GM21786 (cell line): ENCODE data around the gene GNAL.
A peak's percentile ranks its signal among the peaks of the same experiment; 100 is the strongest.
"Not testable (repeated sequence)": the region's sequence is repeated elsewhere in the genome, so short reads cannot be mapped to it uniquely, and the experiment has no call there.

ENCODE experiments used
- ATAC-seq: cut with Tn5 transposase; IDR thresholded peaks from one replicate; pipeline ENCODE4 v1.9.1; 2021; ENCODE audit not compliant: unreplicated experiment

Gene GNAL

DNA sequence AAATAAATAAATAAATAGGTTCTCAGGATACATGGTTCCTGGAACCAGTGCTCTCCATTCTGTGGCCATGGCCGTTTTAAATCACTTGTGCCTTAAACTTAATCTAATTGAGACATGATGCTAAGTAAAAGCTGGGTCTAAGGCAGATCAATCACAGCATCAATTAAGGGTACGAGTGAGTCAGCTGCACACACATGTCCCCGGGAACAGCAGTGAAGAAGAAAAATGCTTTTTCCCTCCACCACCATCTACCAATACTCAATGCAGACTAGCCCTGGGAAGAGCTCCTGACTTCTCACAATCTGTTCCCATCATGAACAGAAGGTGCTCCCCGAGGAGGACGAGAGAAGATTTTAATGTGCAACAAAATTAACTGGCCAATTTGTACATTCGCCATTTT is 155.4 kb downstream of the GNAL start:
- no peak for ATAC-seq

DNA sequence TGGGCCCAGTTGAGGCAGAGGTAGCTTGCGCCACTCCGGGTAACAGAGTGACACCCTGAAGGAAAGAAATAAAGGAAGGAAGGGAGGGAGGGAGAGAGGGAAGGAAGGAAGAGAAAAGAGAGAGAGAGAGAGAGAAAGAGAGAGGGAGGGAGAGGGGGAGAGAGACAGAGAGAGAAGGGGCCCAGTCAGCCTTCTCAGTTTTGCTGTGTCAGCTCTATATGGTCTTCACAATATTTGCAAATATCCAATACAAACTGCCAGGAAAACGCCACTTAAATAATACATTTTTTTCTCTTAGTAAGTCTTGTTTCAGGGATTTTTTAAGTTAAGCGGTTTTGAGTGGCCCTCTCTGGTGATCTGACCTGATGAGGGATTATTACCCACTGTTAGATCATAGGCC is 156.6 kb downstream of the GNAL start:
- no peak for ATAC-seq

DNA sequence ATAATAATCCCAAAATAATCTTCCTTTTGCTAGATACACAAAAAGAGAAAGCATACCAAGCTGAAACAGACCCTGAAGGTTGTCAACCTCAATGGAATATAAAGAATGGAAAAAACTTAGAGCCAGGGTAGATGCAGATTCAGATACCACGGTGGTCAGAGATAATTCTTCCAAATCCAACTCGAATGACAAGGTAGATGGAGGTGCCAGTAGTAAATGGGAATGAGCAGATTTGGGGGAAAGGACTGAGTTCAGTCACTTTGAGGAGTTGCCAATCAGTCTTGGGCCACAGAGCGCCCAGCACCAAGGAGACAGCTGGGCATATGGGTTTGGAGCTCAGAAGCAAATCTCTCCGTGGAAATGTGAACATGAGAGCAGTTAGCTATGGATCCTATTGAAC is 158.7 kb downstream of the GNAL start:
- ATAC-seq, result no peak

DNA sequence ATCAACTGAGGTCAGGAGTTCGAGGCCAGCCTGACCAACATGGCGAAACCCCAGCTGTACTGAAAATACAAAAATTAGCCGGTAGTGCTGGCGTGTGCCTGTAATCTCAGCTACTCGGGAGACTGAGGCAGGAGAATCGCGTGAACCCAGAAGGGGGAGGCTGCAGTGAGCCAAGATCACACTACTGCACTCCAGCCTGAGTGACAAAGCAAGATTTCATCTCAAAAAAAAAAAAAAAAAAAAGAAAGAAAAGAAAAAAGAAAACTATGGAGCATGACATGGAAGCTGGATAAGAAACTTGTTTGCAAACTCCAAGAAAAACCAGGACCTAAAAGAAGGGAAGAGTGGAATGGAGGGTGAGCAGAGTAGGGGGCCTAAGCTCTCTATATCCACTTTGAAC is 160.2 kb downstream of the GNAL start:
- no peak for ATAC-seq

DNA sequence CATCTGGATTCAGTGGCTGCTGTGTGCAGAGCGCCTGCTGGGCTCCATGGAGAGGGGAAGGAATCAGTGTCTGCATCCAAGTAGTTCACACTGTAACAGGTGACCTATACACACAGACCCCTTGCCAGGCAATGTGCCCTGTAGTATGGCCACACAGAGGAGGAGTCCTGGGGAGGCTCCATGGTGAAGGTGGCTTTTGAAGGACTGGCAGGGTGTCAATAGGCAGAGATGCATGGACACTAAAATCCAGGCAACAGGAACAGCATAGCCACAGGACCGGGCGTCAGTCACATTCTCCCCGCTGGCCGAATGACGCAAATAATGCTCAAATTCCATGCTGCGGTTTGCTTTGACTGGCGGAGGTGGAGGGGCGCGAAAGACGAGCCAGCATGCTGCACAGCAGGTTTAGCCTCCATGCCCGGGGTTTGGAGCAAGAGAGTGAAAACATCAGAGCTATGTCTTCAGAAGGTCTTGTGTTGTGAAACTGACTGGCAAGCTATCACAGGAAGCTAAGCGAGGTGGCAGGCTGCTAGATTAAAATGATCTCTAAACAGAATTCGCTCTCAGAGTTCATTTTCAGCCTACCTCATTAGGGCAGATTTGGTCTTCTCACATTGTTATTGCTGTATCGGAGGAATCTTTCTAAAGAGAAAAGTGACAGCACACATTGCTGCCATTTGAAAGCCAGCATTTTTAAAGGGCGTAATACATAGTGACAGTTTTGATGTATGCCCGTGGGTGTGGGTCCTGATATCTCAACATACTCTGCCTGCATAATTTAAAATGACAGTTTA is 161.0 kb downstream of the GNAL start:
- ATAC-seq, result no peak

DNA sequence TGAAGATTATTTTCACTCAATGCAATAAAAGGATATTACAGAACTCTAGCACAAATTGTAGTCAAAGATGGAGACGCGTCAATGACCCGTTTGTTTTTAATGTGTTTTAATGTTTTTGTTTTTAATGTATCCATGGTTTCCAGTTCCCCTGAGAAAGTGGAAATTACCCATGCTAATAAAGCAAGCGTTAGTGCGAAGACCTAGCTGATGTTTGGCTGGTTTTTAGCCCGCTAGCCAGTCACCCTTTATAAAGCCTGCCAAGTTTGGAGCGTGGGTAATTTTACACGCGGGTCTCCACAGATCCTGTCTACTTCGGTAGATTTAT is 161.7 kb downstream of the GNAL start:
- ATAC-seq, result peak; percentile 30

DNA sequence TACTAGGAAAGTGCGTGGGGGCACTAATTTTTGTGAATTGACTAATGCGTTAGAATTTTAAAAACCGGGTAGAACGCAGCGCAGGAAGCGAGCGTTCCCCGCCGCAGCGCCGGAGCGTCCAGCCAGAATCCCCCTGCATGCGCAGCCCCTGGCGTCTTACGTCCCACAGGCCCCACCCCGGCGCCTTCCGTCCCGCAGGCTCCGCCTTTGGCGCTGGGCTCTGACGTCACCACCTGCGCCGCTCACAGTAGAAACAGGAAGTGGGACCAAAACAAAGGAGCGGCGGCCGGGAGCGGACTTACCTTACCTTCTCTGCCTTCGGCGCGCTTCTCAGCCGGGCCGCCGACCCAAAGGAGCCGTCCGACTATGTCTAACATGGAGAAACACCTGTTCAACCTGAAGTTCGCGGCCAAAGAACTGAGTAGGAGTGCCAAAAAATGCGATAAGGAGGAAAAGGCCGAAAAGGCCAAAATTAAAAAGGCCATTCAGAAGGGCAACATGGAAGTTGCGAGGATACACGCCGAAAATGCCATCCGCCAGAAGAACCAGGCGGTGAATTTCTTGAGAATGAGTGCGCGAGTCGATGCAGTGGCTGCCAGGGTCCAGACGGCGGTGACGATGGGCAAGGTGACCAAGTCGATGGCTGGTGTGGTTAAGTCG is 162.2 kb downstream of the GNAL start, which contains the start of gene CHMP1B:
Gene CHMP1B, plus strand, starts transcription at position 268 of the 660 bp plus-strand sequence. Its CDS starts 99 bp downstream, at position 367.
- peak; percentile 91 for ATAC-seq

DNA sequence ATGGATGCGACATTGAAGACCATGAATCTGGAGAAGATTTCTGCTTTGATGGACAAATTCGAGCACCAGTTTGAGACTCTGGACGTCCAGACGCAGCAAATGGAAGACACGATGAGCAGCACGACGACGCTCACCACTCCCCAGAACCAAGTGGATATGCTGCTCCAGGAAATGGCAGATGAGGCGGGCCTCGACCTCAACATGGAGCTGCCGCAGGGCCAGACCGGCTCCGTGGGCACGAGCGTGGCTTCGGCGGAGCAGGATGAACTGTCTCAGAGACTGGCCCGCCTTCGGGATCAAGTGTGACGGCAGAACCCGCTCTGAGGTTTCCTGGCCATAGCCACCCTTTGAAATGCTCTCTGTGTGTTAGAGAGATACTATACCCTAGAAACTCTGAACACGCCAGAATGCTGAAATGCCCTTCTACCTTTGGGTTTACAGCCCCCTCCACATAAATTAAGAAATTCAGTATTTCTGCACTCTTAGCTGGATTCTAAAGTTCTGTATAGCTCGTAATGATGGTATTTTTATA is 162.8 kb downstream of the GNAL start:
- ATAC-seq, result no peak

DNA sequence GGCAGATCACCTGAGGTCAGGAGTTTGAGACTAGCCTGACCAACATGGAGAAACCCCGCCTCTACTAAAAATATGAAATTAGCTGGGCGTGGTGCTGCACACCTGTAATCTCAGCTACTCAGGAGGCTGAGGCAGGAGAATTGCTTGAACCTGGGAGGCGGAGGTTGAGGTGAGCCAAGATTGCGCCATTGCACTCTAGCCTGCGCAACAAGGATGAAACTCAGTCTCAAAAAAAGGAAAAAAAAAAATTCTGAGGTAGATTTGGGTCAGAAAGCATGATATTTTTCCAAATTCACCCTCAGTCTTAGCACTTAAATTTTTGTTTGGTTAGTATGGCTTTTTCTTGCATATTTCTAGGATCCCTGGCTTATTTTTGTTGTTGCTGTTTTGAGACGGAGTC is 165.5 kb downstream of the GNAL start:
- ATAC-seq, result not testable (repeated sequence)

DNA sequence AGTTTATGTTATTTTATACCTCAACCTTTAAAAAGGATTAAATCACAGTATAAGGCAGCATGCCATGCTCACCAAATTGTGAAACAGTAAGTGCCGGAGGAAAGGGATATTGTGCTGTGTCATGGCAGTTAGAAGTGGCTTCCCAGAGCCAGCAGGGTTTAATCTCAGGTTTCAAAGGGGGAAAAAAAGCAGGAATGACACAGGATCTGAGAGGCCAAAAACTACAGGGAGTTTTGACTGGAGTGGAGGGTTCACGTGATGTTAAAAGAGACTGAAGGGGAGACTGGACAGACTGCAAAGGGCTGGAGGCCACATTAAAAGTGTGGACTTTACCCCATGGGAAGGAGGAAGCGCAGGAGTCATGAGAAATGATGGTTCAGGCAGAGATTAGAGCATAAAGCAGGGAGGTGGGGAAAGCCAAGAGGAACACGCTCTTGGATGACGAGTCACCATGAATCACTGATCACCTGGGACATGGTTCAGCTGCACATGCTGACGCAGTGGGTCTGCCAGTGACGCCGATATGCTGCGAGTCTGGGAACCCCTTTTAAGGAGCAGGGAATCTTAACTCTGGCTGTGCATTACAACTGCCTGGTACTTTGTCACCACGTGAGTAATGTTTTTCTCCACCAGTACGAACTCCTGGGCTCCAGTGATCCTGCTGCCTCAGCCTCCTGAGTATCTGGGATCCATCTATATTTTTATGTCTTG is 168.3 kb downstream of the GNAL start:
- ATAC-seq, result no peak

DNA sequence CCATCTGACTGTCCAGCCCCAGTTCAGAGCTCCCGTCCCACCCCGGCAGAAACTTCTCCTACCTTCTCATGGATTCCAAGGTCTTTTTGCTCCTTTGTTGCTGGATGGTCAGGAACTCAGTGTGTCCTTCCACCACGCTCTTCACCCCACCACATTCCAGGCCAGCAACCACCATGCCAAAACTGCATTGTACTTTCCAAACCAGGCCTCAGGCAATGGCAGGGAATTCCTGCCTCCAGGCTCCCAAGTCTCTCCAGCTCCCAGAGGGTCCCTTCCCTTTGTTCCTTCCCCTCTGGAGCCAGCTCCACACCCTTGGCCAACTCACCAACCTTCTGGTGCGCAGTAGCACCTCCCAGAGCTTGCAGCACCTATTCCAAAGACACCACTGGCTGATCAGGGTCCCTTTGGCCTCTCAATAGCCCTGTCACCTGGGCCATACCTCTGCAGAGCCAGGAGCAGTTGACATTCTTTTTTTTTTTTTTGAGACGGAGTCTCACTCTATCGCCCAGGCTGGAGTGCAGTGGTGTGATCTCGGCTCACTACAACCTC is 170.3 kb downstream of the GNAL start:
- ATAC-seq, result no peak

DNA sequence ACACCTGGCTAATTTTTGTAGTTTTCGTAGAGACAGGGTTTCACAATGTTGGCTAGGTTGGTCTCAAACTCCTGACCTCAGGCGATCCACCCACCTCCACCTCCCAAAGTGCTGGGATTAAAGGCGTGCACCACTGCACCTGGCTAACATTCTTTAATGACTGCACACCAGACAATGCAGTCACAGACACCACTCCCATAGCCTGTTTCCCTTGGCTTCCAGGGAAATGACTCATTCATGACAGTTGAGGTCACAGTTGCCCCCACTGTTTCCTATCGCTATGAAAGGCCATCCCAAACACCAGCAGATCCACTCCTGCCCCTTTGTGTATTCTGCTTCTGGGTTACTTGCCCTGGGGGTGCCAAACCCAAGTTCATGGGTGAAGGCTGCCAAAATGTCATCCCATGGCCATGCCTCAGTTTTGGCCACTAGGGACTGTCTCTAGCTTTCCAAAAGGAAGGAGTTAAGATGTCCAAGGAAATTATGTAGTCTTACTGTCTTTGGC is 170.9 kb downstream of the GNAL start:
- ATAC-seq, result no peak

DNA sequence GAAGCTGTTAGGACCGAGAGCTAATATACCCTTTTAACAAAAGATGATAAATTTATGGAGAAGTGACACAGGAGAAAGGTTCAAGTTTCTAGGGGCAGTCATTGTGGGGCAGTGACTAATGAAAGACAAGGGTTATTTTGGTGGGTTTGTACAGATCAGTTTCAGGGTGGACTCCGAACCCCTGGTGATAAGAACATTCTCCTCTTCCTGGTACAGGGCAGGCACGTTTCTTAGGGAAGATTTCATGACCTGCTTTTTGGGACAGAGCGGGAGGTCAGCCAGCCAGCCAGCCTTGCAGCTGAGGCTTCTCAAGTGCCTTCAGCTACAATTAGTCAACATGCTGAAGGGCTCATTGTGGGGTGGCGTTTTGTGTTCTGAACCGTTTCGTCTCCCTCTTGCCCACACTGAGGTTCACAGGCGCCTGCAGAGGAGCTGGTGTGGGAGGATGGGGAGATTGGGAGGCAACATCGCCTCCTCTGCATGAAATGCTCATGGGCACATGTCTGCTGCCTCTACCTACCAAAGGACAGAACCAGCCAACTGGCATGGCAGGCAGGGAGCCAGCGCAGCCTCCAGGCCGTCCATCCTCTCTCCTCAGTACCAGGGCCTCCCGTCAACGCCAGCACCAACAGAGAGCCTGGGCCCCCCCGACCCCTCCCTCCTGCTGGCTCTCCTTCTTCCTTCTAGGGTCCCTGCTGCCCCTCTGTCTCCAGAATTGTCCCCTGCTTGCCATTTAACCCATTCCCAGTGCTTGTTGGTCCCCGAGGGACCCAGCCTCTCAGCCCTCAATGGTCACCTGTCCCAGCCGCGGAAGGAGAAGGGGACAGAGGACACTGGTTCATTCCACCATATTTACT is 171.8 kb downstream of the GNAL start:
- no peak for ATAC-seq

DNA sequence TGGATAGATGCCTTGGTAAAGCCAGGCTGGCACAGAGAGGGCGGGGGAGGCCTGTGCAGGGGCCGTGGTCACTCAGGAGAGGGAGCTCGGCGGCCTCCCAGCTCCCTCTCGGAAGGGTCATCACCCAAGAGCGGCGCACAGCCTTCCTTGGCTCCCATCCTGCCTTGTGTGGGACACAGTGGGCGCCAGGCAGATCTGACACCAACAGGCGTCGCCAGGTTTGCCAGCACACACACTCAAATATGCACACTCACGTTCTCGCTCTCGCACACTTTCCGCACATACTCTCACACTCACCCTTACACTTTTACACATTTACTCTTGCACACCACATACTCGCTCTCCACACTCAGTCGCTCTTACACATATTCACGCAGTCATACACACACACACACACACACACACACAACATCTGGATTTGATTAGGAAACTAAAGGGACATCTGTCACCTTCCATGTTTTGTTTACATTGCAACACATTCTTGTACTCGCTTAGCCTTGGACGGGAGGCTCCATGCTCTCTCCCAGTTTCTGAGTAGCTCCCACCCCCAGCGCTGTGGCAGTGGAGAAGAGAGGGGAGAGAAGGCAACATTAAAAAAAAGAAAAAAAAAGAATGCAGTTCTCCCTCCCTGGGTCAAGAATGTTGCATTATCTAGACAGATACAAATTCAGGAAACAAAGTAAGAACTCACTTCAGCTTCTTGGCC is 172.7 kb downstream of the GNAL start:
- no peak for ATAC-seq

DNA sequence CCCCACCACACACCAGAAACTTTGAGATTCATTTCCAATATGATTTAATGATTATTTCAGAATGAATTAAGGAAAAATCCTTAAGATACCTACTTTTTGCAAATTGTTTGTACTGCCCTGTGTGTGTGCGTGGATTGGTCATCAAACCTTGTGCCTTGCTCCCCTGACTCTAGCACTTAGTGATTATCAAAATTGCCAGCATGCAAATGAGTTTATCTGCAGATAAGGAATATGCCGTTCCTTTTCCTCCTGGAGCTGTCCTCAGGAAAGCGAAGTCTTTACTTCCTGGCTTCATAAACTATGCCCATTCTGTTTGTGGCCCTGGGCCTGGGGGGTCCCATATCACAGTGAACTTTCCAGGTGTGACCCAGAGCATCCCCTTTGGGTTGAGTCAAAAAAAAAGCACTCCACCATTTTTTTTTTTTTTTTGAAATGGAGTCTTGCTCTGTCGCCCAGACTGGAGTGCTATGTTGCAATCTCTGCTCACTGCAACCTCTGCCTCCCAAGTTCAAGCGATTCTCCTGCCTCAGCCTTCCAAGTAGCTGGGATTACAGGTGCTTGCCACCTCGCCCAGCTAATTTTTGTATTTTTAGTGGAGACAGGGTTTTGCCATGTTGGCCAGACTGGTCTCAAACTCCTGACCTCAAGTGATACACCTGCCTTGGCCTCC is 173.5 kb downstream of the GNAL start:
- ATAC-seq, result no peak

DNA sequence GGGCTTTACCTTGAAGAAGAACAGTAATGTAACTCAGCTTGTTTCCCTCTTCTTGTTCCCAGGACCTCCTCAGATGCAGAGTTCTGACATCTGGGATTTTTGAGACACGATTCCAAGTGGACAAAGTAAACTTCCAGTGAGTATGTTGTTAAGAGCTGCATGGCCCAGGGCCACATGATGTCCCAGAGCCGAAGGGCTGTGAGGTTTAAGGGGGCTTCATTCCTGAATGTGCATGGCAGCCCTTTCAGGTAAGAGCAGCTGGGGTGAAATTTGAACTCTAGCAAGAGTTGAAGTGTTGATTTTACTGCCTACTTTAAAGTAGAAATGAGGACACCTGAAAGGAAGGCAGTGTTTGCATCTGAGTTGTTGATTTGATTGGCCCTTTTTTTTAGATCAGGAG is 175.4 kb downstream of the GNAL start:
- ATAC-seq, result no peak

DNA sequence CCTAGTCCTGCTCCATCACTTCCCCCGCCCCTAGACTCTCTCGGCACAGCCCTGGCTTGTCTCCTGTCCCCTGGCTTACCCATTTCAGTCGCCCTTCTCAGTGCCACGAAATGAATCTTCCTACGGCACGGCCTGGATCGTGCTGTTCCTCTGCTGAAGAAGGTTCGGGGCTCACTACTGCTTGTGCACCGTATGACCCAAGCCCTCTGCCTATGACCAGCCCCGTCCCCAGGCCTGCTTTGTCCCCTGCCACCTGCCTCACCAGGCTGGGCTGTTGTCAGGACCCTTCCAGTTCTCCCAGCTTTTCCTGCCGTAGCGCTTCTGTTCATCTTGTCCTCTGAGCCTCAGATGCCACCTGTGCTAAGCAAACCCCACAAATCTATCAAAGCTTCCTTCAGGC is 176.0 kb downstream of the GNAL start:
- ATAC-seq, result no peak

DNA sequence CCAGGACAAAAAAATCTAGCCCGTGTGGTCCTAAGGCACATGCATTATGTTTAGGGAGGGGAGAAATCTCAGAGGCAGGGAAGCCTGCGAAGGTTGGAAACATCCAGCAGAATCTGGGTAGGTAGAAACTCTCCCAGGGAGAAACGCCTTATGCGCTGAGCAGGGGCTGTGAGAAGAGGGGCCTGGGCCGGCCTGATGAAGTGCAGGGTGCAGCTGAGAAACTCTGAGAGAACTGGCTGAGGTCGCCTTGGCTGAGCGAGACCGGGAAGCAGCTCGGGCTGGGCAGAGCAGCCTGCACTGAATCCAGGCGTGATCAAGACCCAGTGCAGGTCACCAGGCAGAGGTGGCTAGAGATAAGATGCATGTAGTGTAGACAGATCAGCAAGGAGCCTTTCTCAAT is 177.3 kb downstream of the GNAL start:
- ATAC-seq, result no peak

DNA sequence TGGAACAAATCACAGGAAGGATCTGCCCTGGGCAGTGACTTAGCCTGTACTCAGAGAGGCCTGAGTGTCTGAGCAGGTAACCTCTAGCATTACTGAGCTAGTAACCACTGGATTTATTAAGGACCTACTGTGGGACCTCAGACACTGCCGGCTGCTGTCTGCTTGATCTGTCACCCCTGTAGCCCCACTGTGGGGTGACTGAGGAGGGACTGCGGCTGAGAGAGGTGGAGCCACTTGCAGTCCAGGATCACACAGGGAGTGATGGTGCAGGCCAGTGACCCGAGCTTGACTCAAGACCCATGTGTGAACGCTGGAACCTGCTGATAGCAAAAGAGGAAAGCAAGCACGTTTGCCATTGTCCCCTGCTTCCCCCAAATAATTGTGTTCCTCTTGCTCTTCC is 177.7 kb downstream of the GNAL start:
- ATAC-seq, result no peak
